Measurements from ENCODE around the gene GIT2.

GRCh38 chr12:110024051-110024450 lies 27.9 kb upstream of the GIT2 start:
- TF ChIP-seq CTCF (conservative IDR thresholded peaks at IDR 0.05; ENCODE audit: low read depth in 2 of 2): no peak
- TF ChIP-seq EZH2 (IDR thresholded peaks at IDR 0.05; ENCODE audit: low read depth, unreplicated experiment): no peak
- TF ChIP-seq POLR2AphosphoS5 (IDR thresholded peaks at IDR 0.05; ENCODE audit: low read depth): no peak
- no peak for TF ChIP-seq JUNB (IDR thresholded peaks at IDR 0.05; ENCODE audit: unreplicated experiment)
- no peak for TF ChIP-seq ZNF114 (CRISPR knock-in tag; IDR thresholded peaks at IDR 0.05)
- TF ChIP-seq CREB1 (CRISPR knock-in tag; IDR thresholded peaks at IDR 0.05; ENCODE audit: low read depth): no peak
- TF ChIP-seq STAT1 (IDR thresholded peaks at IDR 0.05; ENCODE audit: unreplicated experiment): no peak

All from GM23338 (cell line).